Neuronal stem cell (in vitro differentiated cells): ENCODE results near the gene PNPLA2.
A peak's percentile ranks its signal among the peaks of the same experiment; 100 is the strongest.

Experiments used
- DNase-seq: peaks from one replicate; pipeline ENCODE4 v3.0.0-alpha.2; 2013; ENCODE audit warnings: low spot score
- H2AFZ ChIP-seq: one replicate; pipeline ENCODE4 v1.6.1; 2013; ENCODE audit warnings: mild to moderate bottlenecking, low read length, inconsistent platforms
- H2AK5ac ChIP-seq: 2 replicates; pipeline ENCODE4 v1.6.1; 2013; ENCODE audit warnings: low read depth, mild to moderate bottlenecking, inconsistent platforms, low read length, moderate library complexity, mixed read lengths
- H2BK120ac ChIP-seq: 2 replicates; pipeline ENCODE4 v1.6.1; 2013; ENCODE audit warnings: low read depth, mild to moderate bottlenecking, inconsistent platforms, low read length, moderate library complexity, mixed read lengths
- H2BK12ac ChIP-seq: one replicate; pipeline ENCODE4 v1.6.1; 2013; ENCODE audit warnings: low read length, inconsistent platforms
- H2BK15ac ChIP-seq: 2 replicates; pipeline ENCODE4 v1.6.1; 2013; ENCODE audit warnings: mild to moderate bottlenecking, low read length, inconsistent platforms, mixed read lengths
- H2BK5ac ChIP-seq: one replicate; pipeline ENCODE4 v1.6.1; 2013; ENCODE audit warnings: inconsistent platforms, mild to moderate bottlenecking, low read length, moderate library complexity
- H3K14ac ChIP-seq: one replicate; pipeline ENCODE4 v1.6.1; 2013; ENCODE audit warnings: low read length, inconsistent platforms
- H3K18ac ChIP-seq: 2 replicates; pipeline ENCODE4 v1.6.1; 2013; ENCODE audit warnings: low read length, inconsistent platforms
- H3K23ac ChIP-seq: 2 replicates; pipeline ENCODE4 v1.6.1; 2013; ENCODE audit warnings: low read depth, mild to moderate bottlenecking, mixed read lengths, low read length, inconsistent platforms; ENCODE audit not compliant: poor library complexity
- H3K27ac ChIP-seq: replicated peaks from 3 replicates; pipeline ENCODE4 v1.5.1; 2013; ENCODE audit warnings: low read length, inconsistent platforms
- H3K27me3 ChIP-seq, 3 experiments: 2 replicates each; pipeline ENCODE4 v1.6.1; 2013; ENCODE audit warnings: low read length in 3 of 3, mild to moderate bottlenecking in 2 of 3, inconsistent platforms in 1 of 3, low read depth in 1 of 3, mixed read lengths in 1 of 3, moderate library complexity in 1 of 3; ENCODE audit not compliant: control insufficient read depth in 3 of 3, insufficient read depth in 3 of 3
- H3K36me3 ChIP-seq, 2 donors: replicated peaks in 1 of 2; 2 replicates each; pipeline ENCODE4 v1.6.1; 2013; ENCODE audit warnings: low read length in 2 of 2; ENCODE audit not compliant: control insufficient read depth in 2 of 2, insufficient read depth in 2 of 2
- H3K4ac ChIP-seq: 2 replicates; pipeline ENCODE4 v1.6.1; 2013; ENCODE audit warnings: inconsistent platforms, mild to moderate bottlenecking, low read length, moderate library complexity
- H3K4me1 ChIP-seq, 2 donors: 1 replicate in 1 of 2; 2 replicates in 1 of 2; pipeline ENCODE4 v1.6.1; 2013; ENCODE audit warnings: low read length in 2 of 2, low read depth in 1 of 2; ENCODE audit not compliant: control insufficient read depth in 2 of 2, insufficient read depth in 1 of 2
- H3K4me2 ChIP-seq: one replicate; pipeline ENCODE4 v1.6.1; 2013; ENCODE audit warnings: mild to moderate bottlenecking, low read length, inconsistent platforms; ENCODE audit not compliant: insufficient read depth, poor library complexity, severe bottlenecking
- H3K4me3 ChIP-seq, 2 donors: 2 replicates each; pipeline ENCODE4 v1.5.1; 2013; ENCODE audit warnings: low read length in 2 of 2, mild to moderate bottlenecking in 2 of 2, inconsistent platforms in 1 of 2, moderate library complexity in 1 of 2
- H3K79me1 ChIP-seq: one replicate; pipeline ENCODE4 v1.6.1; 2013; ENCODE audit warnings: low read depth, mild to moderate bottlenecking, inconsistent platforms, low read length, moderate library complexity
- H3K9ac ChIP-seq: one replicate; pipeline ENCODE4 v1.6.1; 2013; ENCODE audit warnings: mild to moderate bottlenecking, low read depth, low read length, inconsistent platforms; ENCODE audit not compliant: poor library complexity
- H3K9me3 ChIP-seq, 2 donors: replicated peaks in 1 of 2; 2 replicates each; pipeline versions ENCODE3 to v1.6.1; 2013; ENCODE audit warnings: low read length in 2 of 2, mild to moderate bottlenecking in 2 of 2, inconsistent platforms in 1 of 2, low read depth in 1 of 2, mixed read lengths in 1 of 2, moderate library complexity in 1 of 2; ENCODE audit not compliant: control insufficient read depth in 2 of 2, insufficient read depth in 1 of 2
- H4K8ac ChIP-seq: one replicate; pipeline ENCODE4 v1.6.1; 2013; ENCODE audit warnings: low read depth, mild to moderate bottlenecking, inconsistent platforms, low read length, moderate library complexity
- H4K91ac ChIP-seq: one replicate; pipeline ENCODE4 v1.6.1; 2013; ENCODE audit warnings: low read length, low read depth, mild to moderate bottlenecking, inconsistent platforms; ENCODE audit not compliant: poor library complexity
- WGBS, 2 donors: extraction: QIAGEN DNeasy Blood & Tissue Kit; methylation state at CpG; one replicate each; pipeline ENCODE4 v1.1.7; 2013; ENCODE audit warnings: missing lambda C conversion rate in 2 of 2, mixed read lengths in 1 of 2; ENCODE audit not compliant: insufficient read length in 2 of 2, insufficient replicate concordance in 1 of 2; ENCODE audit errors: extremely low coverage in 2 of 2; 5-methylcytosine and 5-hydroxymethylcytosine counted together

PNPLA2 gene

GRCh38 chr11:868802-869201, 50.1 kb downstream of the PNPLA2 start:
- no peak overlapping the region for H4K91ac ChIP-seq
- H2AFZ ChIP-seq: no peak overlapping the region
- peak overlapping the region in 1 of 2 donors; percentile 32 for H3K4me3 ChIP-seq
- H3K27me3 ChIP-seq: no peaks in the 10 kb centered on the region
- H3K4me1 ChIP-seq: peaks cover 0 to 4% of the 10 kb centered on the region in 2 donors
- no peak overlapping the region for H3K14ac ChIP-seq
- no peaks in the 10 kb centered on the region for H3K9me3 ChIP-seq
- no peak overlapping the region for H3K23ac ChIP-seq
- no peak overlapping the region for H3K9ac ChIP-seq
- H3K27ac ChIP-seq: no peak overlapping the region
- H3K18ac ChIP-seq: no peak overlapping the region
- no peak overlapping the region for H2BK120ac ChIP-seq
- H4K8ac ChIP-seq: no peak overlapping the region
- no peak overlapping the region for H2BK15ac ChIP-seq
- no CpG with 5 or more reads among the region's 12 CpGs for WGBS, 2 donors
- no peak overlapping the region for H3K4ac ChIP-seq
- peaks cover 5% of the 10 kb centered on the region for H3K79me1 ChIP-seq
- H3K4me2 ChIP-seq: no peak overlapping the region
- peak overlapping the region; percentile 90 for H2BK5ac ChIP-seq
- no peak for DNase-seq
- no peak overlapping the region for H2AK5ac ChIP-seq
- peaks cover 4 to 36% of the 10 kb centered on the region in 2 donors for H3K36me3 ChIP-seq
- H2BK12ac ChIP-seq: no peak overlapping the region

DNA sequence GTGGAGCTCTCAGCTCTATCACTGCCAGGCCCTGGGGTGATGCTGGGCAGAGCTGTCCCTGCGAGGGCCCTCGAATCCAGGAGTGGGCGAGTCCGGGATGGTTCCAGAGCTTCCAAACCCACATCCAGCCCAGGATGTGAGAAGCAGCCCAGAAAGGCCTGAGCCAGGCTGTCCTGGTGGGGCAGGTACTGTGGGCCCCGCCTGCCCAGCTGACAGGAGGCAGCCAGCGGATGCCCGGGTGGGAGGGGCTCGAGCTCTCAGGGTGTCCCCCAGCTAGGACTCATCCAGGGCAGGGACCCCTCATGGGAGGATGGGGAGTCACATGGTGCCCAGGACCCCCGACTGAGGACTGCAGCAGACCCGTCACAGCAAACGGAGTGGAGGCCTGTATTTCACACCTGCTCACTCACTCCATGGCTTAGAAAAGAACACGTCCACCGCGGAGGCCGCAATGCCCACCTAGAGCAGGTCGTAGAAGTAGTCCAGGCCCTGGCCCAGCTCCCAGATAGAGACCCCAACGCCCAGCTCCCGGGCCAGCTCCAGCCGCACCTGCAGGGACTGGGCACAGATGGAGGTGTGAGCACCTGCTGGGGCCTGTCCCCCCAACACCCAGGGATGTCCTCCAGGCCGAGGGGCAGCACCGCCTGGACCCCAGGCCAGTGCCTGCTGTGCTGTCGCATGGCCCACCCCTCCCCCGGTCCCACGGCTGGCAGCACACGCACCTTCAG, 50.8 kb downstream of the PNPLA2 start:
- no peak overlapping the region for H2AFZ ChIP-seq
- no peak overlapping the region for H3K4me3 ChIP-seq
- H3K4me2 ChIP-seq: no peak overlapping the region
- peaks cover 0 to 4% of the 10 kb centered on the region in 2 donors for H3K4me1 ChIP-seq
- no peak overlapping the region for H3K18ac ChIP-seq
- no peaks in the 10 kb centered on the region for H3K9me3 ChIP-seq
- peak overlapping the region; percentile 77 for H3K9ac ChIP-seq
- no CpG with 5 or more reads among the region's 25 CpGs for WGBS, 2 donors
- H2BK12ac ChIP-seq: no peak overlapping the region
- no peak overlapping the region for H3K27ac ChIP-seq
- no peak overlapping the region for H4K8ac ChIP-seq
- no peak for DNase-seq
- H2BK5ac ChIP-seq: peak overlapping the region; percentile 90
- no peak overlapping the region for H3K14ac ChIP-seq
- H3K23ac ChIP-seq: peak overlapping the region; percentile 98
- no peak overlapping the region for H2BK15ac ChIP-seq
- no peaks in the 10 kb centered on the region for H3K27me3 ChIP-seq
- peaks cover 5% of the 10 kb centered on the region for H3K79me1 ChIP-seq
- H3K4ac ChIP-seq: no peak overlapping the region
- peaks cover 6 to 31% of the 10 kb centered on the region in 2 donors for H3K36me3 ChIP-seq
- H2BK120ac ChIP-seq: no peak overlapping the region
- peak overlapping the region; percentile 61 for H2AK5ac ChIP-seq
- H4K91ac ChIP-seq: no peak overlapping the region

DNA sequence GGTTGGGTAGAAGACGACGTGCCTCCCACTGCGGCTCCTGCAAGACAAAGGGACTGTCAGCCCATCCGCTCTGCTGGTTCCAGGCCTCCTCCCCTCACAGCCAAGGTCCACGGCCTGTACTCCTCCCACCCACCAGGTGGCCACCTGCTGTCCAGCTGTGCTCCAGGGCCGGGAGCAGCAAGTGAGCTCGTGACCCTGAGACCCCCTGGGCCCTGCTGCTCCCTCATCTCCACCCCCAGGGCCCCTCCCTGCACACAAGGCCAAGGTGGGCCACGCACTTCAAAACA, 51.4 kb downstream of the PNPLA2 start:
- H2BK5ac ChIP-seq: no peak overlapping the region
- H3K9me3 ChIP-seq: no peaks in the 10 kb centered on the region
- H3K27me3 ChIP-seq: no peaks in the 10 kb centered on the region
- no peak overlapping the region for H3K4ac ChIP-seq
- H3K23ac ChIP-seq: peak overlapping the region; percentile 98
- H3K36me3 ChIP-seq: peaks cover 8 to 33% of the 10 kb centered on the region in 2 donors
- no peak overlapping the region for H2AFZ ChIP-seq
- H3K79me1 ChIP-seq: peaks cover 5% of the 10 kb centered on the region
- peaks cover 0 to 4% of the 10 kb centered on the region in 2 donors for H3K4me1 ChIP-seq
- no peak overlapping the region for H4K91ac ChIP-seq
- no peak overlapping the region for H3K18ac ChIP-seq
- no CpG with 5 or more reads among the region's 8 CpGs for WGBS, 2 donors
- peak overlapping the region; percentile 77 for H3K9ac ChIP-seq
- H3K4me2 ChIP-seq: no peak overlapping the region
- H3K27ac ChIP-seq: no peak overlapping the region
- DNase-seq: no peak
- H3K4me3 ChIP-seq: no peak overlapping the region
- H4K8ac ChIP-seq: no peak overlapping the region
- no peak overlapping the region for H2BK120ac ChIP-seq
- H2AK5ac ChIP-seq: peak overlapping the region; percentile 61
- H3K14ac ChIP-seq: peak overlapping the region; percentile 63
- no peak overlapping the region for H2BK15ac ChIP-seq
- no peak overlapping the region for H2BK12ac ChIP-seq

DNA sequence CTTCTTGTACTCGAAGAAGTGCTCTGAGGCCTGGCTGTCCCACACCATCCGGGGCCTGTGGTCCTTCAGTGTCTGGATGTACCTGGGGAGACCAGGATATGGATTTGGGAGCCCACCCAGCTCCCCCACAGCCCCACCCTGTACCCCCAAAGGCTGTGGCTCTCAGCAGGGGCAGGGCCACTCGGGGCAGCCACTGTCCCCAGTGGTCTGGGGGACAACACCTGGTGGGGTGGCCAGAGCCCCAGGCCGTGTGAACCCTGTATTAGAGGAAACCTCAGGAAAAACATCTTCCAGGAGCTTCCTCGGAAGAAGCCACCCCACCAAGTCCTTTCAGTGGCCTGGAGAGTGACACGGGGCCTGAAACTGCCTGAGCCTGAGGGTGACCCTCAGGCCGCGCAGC, 51.7 kb downstream of the PNPLA2 start:
- H3K27ac ChIP-seq: no peak overlapping the region
- no peaks in the 10 kb centered on the region for H3K27me3 ChIP-seq
- no CpG with 5 or more reads among the region's 8 CpGs for WGBS, 2 donors

More for the DNA sequence above, 51.7 kb downstream of the PNPLA2 start:
- Histone ChIP-seq H3K4ac (no peak overlapping the region), H3K4me3 (no peak overlapping the region), H3K18ac (no peak overlapping the region), H3K79me1 (peaks cover 5% of the 10 kb centered on the region), H2AK5ac (no peak overlapping the region), H3K4me1 (peaks cover 0 to 4% of the 10 kb centered on the region in 2 donors), H2BK120ac (no peak overlapping the region), H4K8ac (no peak overlapping the region), H3K36me3 (peaks cover 8 to 33% of the 10 kb centered on the region in 2 donors), H3K14ac (no peak overlapping the region), H4K91ac (no peak overlapping the region), H2AFZ (no peak overlapping the region), H3K23ac (peak overlapping the region; percentile 98), H2BK15ac (no peak overlapping the region), H2BK5ac (no peak overlapping the region), H2BK12ac (no peak overlapping the region), H3K4me2 (no peak overlapping the region), H3K9ac (peak overlapping the region; percentile 21), H3K9me3 (no peaks in the 10 kb centered on the region)
- DNase-seq: no peak
